ENCODE results near the gene WDR27.

DNA sequence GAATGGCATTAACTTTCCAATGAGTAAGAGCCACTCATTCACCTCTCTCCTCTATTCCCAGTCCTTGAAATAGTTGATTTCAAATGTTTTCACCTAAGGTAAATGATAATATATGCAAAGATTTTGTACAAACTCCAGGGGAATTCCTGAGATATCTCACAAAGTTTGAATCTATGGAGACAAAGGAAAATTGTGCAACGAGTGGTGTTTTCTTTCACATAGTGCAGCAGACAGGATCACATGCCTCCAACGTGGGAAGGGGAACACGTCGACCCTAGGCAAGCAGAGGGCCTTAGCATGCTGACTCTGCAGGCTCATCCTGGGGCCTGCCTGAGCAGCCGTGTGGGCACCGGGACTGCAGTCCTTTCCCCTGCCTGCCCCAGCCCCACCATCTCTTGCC, 252.6 kb downstream of the WDR27 start:
- TF ChIP-seq, protein P1, sequence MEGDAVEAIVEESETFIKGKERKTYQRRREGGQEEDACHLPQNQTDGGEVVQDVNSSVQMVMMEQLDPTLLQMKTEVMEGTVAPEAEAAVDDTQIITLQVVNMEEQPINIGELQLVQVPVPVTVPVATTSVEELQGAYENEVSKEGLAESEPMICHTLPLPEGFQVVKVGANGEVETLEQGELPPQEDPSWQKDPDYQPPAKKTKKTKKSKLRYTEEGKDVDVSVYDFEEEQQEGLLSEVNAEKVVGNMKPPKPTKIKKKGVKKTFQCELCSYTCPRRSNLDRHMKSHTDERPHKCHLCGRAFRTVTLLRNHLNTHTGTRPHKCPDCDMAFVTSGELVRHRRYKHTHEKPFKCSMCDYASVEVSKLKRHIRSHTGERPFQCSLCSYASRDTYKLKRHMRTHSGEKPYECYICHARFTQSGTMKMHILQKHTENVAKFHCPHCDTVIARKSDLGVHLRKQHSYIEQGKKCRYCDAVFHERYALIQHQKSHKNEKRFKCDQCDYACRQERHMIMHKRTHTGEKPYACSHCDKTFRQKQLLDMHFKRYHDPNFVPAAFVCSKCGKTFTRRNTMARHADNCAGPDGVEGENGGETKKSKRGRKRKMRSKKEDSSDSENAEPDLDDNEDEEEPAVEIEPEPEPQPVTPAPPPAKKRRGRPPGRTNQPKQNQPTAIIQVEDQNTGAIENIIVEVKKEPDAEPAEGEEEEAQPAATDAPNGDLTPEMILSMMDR (IDR thresholded peaks at IDR 0.05; ENCODE audit: low read length): no peak
- TF ChIP-seq EZH2 (optimal IDR thresholded peaks at IDR 0.05; ENCODE audit: low read depth, low read length): no peak
- no peak for TF ChIP-seq EZH2phosphoT487 (IDR thresholded peaks at IDR 0.05; ENCODE audit: low read length)
